ENCODE data around the gene MDH2. TPM values are rescaled to one million over a fixed set of nuclear protein-coding genes. Genes with fewer than 3 reads are reported as not detected.

Gene MDH2
- total RNA-seq, 1 donor from 2014 or later = 202 TPM

GRCh38 chr7:76060842-76061241, 12.9 kb downstream of the MDH2 start:
- no peak overlapping the region for H3K4me2 ChIP-seq (ENCODE audit: low read length)
- H4K20me1 ChIP-seq (ENCODE audit: insufficient read depth, low read length) = peaks cover 53% of the 10 kb centered on the region
- Mint-ChIP-seq H3K4me1 (ENCODE audit: low read depth, unreplicated experiment) (no peaks in the 10 kb centered on the region), H3K36me3 (ENCODE audit: low read depth, unreplicated experiment) (peaks cover 29% of the 10 kb centered on the region), H3K9me3 (ENCODE audit: unreplicated experiment) (no peaks in the 10 kb centered on the region), H3K27ac (ENCODE audit: unreplicated experiment) (no peak overlapping the region), H3K4me3 (ENCODE audit: unreplicated experiment) (no peak overlapping the region), H3K27me3 (ENCODE audit: low read depth, unreplicated experiment) (no peaks in the 10 kb centered on the region)
- no peaks in the 10 kb centered on the region for H3K9me3 ChIP-seq (ENCODE audit: insufficient read depth, low read depth, low read length)
- TF ChIP-seq EZH2 (IDR thresholded peaks at IDR 0.05; ENCODE audit: insufficient read depth, low read length) (no peak), CTCF (IDR thresholded peaks at IDR 0.05; ENCODE audit: insufficient read depth, low read depth, low read length) (no peak)
- peaks cover 69% of the 10 kb centered on the region for H3K36me3 ChIP-seq (ENCODE audit: insufficient read depth, low read length)
- no peaks in the 10 kb centered on the region for H3K27me3 ChIP-seq (ENCODE audit: insufficient read depth, low read length)
- H2AFZ ChIP-seq (ENCODE audit: low read depth, low read length) = no peak overlapping the region
- H3K9ac ChIP-seq (ENCODE audit: low read length) = no peak overlapping the region
- no peak for DNase-seq (ENCODE audit: low read depth)
- no peak for FAIRE-seq
- no peak overlapping the region for H3K27ac ChIP-seq (ENCODE audit: low read depth, low read length)
- H3K79me2 ChIP-seq (ENCODE audit: insufficient read depth, low read length) = peaks cover 19% of the 10 kb centered on the region
- no peak overlapping the region for H3K4me3 ChIP-seq (ENCODE audit: insufficient read depth, low read depth, low read length)
- H3K4me1 ChIP-seq (ENCODE audit: insufficient read depth, low read length) = no peaks in the 10 kb centered on the region

GRCh38 chr7:76062254-76062653, 14.3 kb downstream of the MDH2 start:
- H3K4me2 ChIP-seq (ENCODE audit: low read length) = no peak overlapping the region
- peaks cover 33% of the 10 kb centered on the region for H3K36me3 Mint-ChIP-seq (ENCODE audit: low read depth, unreplicated experiment)
- peak overlapping the region; percentile 60 for H3K27ac Mint-ChIP-seq (ENCODE audit: unreplicated experiment)
- no peak overlapping the region for H3K4me3 ChIP-seq (ENCODE audit: insufficient read depth, low read depth, low read length)
- no peak overlapping the region for H3K4me3 Mint-ChIP-seq (ENCODE audit: unreplicated experiment)
- H3K9ac ChIP-seq (ENCODE audit: low read length) = no peak overlapping the region
- H4K20me1 ChIP-seq (ENCODE audit: insufficient read depth, low read length) = peaks cover 43% of the 10 kb centered on the region
- no peaks in the 10 kb centered on the region for H3K9me3 Mint-ChIP-seq (ENCODE audit: unreplicated experiment)
- H3K4me1 ChIP-seq (ENCODE audit: insufficient read depth, low read length) = peaks cover 5% of the 10 kb centered on the region
- no peaks in the 10 kb centered on the region for H3K9me3 ChIP-seq (ENCODE audit: insufficient read depth, low read depth, low read length)
- FAIRE-seq (no peak), DNase-seq (ENCODE audit: low read depth) (no peak)
- H3K36me3 ChIP-seq (ENCODE audit: insufficient read depth, low read length) = peaks cover 76% of the 10 kb centered on the region
- no peaks in the 10 kb centered on the region for H3K4me1 Mint-ChIP-seq (ENCODE audit: low read depth, unreplicated experiment)
- H3K27me3 Mint-ChIP-seq (ENCODE audit: low read depth, unreplicated experiment) = no peaks in the 10 kb centered on the region
- peaks cover 4% of the 10 kb centered on the region for H3K79me2 ChIP-seq (ENCODE audit: insufficient read depth, low read length)
- no peak overlapping the region for H2AFZ ChIP-seq (ENCODE audit: low read depth, low read length)
- no peaks in the 10 kb centered on the region for H3K27me3 ChIP-seq (ENCODE audit: insufficient read depth, low read length)
- TF ChIP-seq EZH2 (IDR thresholded peaks at IDR 0.05; ENCODE audit: insufficient read depth, low read length) = no peak
- no peak for TF ChIP-seq CTCF (IDR thresholded peaks at IDR 0.05; ENCODE audit: insufficient read depth, low read depth, low read length)
- H3K27ac ChIP-seq (ENCODE audit: low read depth, low read length) = no peak overlapping the region

- Mint-ChIP-seq H3K36me3 (ENCODE audit: low read depth, unreplicated experiment) (peaks cover 34% of the 10 kb centered on the region), H3K27ac (ENCODE audit: unreplicated experiment) (no peak overlapping the region), H3K4me3 (ENCODE audit: unreplicated experiment) (no peak overlapping the region), H3K9me3 (ENCODE audit: unreplicated experiment) (no peaks in the 10 kb centered on the region), H3K4me1 (ENCODE audit: low read depth, unreplicated experiment) (peaks cover 5% of the 10 kb centered on the region), H3K27me3 (ENCODE audit: low read depth, unreplicated experiment) (no peaks in the 10 kb centered on the region)
- Histone ChIP-seq H3K4me2 (ENCODE audit: low read length) (no peak overlapping the region), H3K36me3 (ENCODE audit: insufficient read depth, low read length) (peaks cover 68% of the 10 kb centered on the region), H4K20me1 (ENCODE audit: insufficient read depth, low read length) (peaks cover 37% of the 10 kb centered on the region), H3K27me3 (ENCODE audit: insufficient read depth, low read length) (no peaks in the 10 kb centered on the region), H3K79me2 (ENCODE audit: insufficient read depth, low read length) (no peaks in the 10 kb centered on the region), H3K9me3 (ENCODE audit: insufficient read depth, low read depth, low read length) (no peaks in the 10 kb centered on the region), H3K27ac (ENCODE audit: low read depth, low read length) (no peak overlapping the region), H3K9ac (ENCODE audit: low read length) (no peak overlapping the region), H3K4me3 (ENCODE audit: insufficient read depth, low read depth, low read length) (no peak overlapping the region), H2AFZ (ENCODE audit: low read depth, low read length) (no peak overlapping the region), H3K4me1 (ENCODE audit: insufficient read depth, low read length) (peaks cover 12% of the 10 kb centered on the region)
- TF ChIP-seq EZH2 (IDR thresholded peaks at IDR 0.05; ENCODE audit: insufficient read depth, low read length) (no peak), CTCF (IDR thresholded peaks at IDR 0.05; ENCODE audit: insufficient read depth, low read depth, low read length) (no peak)
- no peak for DNase-seq (ENCODE audit: low read depth)
- no peak for FAIRE-seq
These were observed 15.2 kb downstream of the MDH2 start for GRCh38 chr7:76063114-76063513.
